Lower leg skin (tissue), 4 donors: ENCODE measurements around the gene GRAP2. TPM values are rescaled to one million over a fixed set of nuclear protein-coding genes. Genes with fewer than 3 reads are reported as not detected.
"Not testable (repeated sequence)": the region's sequence is repeated elsewhere in the genome, so short reads cannot be mapped to it uniquely, and the experiment has no call there.

ENCODE experiments used
- DNase-seq, 2 donors: peaks; one replicate each; pipeline ENCODE4 v3.0.0-alpha.2; 2019; ENCODE audit warnings: low spot score in 2 of 2
- H3K4me3 ChIP-seq: fragments of 200-600 bp; sonication (generic); 2 replicates; pipeline ENCODE4 v1.5.1; 2017; ENCODE audit warnings: mild to moderate bottlenecking, low read depth; ENCODE audit not compliant: poor library complexity, severe bottlenecking
- POLR2A ChIP-seq, 2 donors: fragments of 450-650 bp; IDR thresholded peaks; one replicate each; pipeline ENCODE4 v1.6.1; 2016 to 2017; ENCODE audit warnings: antibody characterized with exemption in 2 of 2, mild to moderate bottlenecking in 1 of 2, moderate library complexity in 1 of 2
- WGBS, 2 donors: methylation state at CpG; one replicate each; pipeline ENCODE4 v1.1.5; 2018; 5-methylcytosine and 5-hydroxymethylcytosine counted together
- intact Hi-C: fragments of 100-400 bp; cut with DNase I; formaldehyde crosslinking; loops from one replicate; pipeline ENCODE4 v1.15.0; 2023; ENCODE audit warnings: low total_unique reads
- total RNA-seq, 4 donors: library from RNA; depleted of rRNA; stranded (reverse); fragments of >200 nt; gene quantifications; one replicate each; pipeline ENCODE4 v1.1.0, GENCODE V29; 2016
- TF ChIP-seq, protein P1 (sequence below), 3 donors: fragments of 450-650 bp; IDR thresholded peaks; one replicate each; pipeline ENCODE4 v1.5.1; 2016; ENCODE audit warnings: antibody characterized with exemption in 3 of 3, mild to moderate bottlenecking in 3 of 3, moderate library complexity in 2 of 3

Gene GRAP2
- total RNA-seq, 4 donors from 2014 or later, result 0.72 to 1.3 (median 0.96) TPM

DNA sequence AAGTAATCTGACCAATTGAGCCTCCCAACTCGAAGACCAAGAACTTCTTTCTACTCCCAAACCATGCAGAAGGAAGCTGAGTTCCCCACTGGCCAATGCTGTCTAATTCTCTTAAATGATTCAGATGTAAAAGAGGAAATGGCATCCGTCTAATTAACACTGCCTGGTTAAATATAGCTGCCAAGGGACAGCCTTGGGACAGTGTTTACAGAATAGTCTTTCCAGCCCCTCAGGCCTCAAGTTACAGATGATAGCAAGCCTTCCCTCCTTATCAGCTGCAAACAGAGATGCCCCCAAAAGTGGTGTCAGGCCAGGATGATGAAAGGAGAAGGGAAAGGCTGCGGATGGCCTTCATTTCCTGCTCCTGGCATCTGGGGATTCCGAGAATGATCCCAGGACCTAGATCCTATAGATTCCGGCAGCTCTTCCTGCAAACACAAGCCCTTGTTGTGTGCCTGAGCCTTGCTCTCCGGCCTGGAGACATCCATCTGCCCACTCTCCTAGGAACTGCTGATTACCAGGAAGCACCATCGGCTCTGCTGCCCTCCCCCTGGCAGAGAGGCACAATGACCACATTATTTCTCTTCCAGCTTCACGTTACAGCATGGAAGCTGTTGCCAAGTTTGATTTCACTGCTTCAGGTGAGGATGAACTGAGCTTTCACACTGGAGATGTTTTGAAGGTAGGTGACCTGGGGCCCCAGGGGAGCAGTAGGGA is 45.8 kb downstream of the GRAP2 start:
- TF ChIP-seq, protein P1, sequence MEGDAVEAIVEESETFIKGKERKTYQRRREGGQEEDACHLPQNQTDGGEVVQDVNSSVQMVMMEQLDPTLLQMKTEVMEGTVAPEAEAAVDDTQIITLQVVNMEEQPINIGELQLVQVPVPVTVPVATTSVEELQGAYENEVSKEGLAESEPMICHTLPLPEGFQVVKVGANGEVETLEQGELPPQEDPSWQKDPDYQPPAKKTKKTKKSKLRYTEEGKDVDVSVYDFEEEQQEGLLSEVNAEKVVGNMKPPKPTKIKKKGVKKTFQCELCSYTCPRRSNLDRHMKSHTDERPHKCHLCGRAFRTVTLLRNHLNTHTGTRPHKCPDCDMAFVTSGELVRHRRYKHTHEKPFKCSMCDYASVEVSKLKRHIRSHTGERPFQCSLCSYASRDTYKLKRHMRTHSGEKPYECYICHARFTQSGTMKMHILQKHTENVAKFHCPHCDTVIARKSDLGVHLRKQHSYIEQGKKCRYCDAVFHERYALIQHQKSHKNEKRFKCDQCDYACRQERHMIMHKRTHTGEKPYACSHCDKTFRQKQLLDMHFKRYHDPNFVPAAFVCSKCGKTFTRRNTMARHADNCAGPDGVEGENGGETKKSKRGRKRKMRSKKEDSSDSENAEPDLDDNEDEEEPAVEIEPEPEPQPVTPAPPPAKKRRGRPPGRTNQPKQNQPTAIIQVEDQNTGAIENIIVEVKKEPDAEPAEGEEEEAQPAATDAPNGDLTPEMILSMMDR (IDR thresholded peaks at IDR 0.05), result no peak
- no peak for TF ChIP-seq POLR2A (IDR thresholded peaks at IDR 0.05)
- intact Hi-C loops, result no loop called here

DNA sequence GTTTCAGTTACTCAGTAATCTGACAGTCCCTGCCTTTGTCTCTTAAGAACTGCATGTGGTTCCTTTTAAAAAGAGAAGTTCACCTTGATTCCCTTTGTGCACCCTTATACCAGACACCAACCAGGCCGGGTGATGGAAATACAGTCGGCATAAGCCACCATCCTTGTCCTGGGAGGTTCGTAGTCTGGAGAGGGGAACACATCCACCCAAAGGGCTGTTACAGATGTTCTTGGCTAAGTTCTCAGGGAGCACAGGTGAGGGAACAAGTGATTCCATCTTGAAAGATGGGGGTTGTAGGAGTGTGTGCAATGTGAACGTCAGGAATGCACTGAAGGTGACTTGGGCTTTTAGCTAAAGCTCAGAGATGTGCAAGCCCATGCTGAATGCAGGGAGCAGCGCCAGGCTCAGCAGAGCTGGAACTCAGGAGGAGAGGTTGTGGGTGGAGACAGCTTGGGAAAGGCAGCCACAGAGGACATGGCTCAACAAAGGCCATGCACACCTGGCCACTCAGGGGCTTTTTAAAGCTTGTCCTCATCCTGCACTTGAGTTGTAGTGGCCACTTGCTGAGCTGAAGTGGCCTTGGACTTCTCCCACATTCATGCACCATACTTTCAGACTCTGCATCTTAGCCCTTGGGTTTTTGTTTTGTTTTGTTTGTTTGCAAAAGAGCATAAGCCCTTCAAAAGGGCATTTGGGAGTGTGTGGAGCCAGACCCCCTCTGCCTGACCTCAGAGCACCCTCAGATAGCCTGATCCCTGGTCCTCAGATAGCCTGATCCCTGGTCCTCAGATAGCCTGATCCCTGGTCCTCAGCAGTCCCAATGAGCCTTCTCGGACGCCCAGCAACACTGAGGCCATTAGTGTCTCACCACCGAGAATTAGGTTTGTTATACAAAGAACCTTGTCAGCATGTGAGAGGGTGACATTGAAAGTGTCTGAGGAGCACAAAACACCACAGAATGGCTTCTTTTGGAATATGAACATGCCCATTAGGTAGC is 46.6 kb downstream of the GRAP2 start:
- intact Hi-C loops, result no loop called here
- WGBS, 2 donors, result 86% methylated on average over 8 of the region's 8 CpGs
- TF ChIP-seq, protein P1 (IDR thresholded peaks at IDR 0.05), result no peak
- TF ChIP-seq POLR2A (IDR thresholded peaks at IDR 0.05), result no peak
- no peak for DNase-seq
- H3K4me3 ChIP-seq, result no peak overlapping the region

More for the DNA sequence above, 45.8 kb downstream of the GRAP2 start:
- WGBS, 2 donors, result 59 to 60% methylated on average over 8 of the region's 8 CpGs
- H3K4me3 ChIP-seq, result no peak overlapping the region
- no peak for DNase-seq

DNA sequence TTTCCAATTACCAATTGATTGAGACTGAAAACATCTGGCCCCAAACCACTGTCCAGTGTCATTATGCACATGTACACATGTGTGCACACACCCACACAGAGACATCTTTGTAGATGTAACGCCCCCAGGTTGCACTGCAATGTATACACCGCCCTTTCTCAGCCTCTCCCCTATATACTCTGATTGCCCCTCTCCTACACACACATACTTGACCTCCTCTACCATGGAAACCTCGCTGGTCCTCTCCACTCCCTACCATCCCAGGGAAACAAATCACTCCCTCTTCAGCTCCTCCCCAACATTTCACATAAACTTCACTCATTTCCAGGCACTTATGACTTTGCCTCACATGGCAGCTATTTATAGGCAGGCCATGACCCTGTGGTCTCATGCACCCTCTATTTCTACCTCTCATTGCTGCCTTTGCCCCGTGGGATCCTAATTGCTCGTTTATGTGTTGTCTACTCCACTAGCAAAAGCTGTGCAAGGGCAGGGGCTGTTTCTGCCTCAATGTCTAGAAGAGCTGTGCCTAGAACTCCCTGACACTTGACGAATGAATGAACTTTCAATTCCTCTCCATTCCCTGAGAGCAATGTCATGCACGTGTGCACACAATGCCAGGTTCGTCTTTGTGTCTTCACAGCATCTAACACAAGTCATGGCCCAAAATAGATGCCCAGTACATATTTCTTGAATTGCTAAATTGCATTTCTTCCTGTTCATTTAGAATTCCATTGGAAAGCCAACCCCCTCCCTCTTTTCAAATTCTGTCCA is 49.3 kb downstream of the GRAP2 start:
- intact Hi-C loops, result no loop called here
- H3K4me3 ChIP-seq, result no peak overlapping the region
- WGBS, 2 donors, result 78 to 88% methylated on average over 8 of the region's 8 CpGs
- DNase-seq, result no peak
- TF ChIP-seq POLR2A (IDR thresholded peaks at IDR 0.05), result no peak
- TF ChIP-seq, protein P1 (IDR thresholded peaks at IDR 0.05), result no peak

DNA sequence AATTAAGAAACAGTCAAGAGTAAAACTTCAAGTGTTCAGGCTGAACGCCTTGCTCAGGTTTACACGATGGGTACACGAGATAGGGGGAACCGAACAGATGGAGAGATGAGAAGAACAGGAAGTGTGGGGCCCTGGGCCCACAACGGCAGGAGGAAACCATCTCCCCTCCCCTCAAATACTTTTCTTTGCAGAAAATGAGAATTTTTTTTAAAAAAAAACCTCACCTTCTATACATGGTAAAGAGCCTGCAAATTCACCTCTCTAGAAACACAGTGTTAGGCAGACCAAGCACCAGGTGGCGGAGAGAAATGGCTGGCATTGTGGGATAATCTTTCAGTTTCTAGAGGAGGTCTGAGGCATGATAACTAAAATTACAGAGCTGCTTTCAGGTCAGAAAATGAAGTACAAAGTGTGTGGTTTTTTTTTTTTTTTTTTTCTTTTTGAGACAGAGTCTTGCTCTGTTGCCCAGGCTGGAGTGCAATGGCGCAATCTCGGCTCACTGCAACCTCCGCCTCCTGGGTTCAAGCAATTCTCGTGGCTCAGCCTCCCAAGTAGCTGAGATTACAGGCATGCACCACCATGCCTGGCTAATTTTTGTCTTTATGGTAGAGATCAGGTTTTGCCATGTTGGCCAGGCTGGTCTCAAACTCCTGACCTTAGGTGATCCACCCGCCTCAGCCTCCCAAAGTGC is 50.9 kb downstream of the GRAP2 start:
- H3K4me3 ChIP-seq, DNase-seq, intact Hi-C loops: not testable (repeated sequence)
- 76 to 79% methylated on average over 11 of the region's 11 CpGs for WGBS, 2 donors

DNA sequence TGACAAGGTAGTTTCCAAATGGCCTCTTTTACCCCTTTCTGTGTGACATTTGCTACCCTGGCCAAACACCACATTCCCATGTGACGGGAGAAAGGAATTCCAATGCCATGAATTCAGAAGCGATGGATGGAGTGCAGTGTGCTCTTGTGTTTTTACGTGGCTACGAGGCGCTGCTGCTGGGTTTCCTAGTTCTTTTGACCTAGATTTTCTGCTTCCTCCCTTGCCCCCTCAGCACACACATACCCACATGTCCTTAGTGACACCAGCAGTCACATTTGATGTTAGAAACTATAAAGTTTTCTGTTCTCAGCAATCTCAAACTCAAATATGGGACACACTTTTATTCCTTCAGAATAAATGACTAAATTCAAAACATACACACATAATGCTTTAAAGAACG is 51.5 kb downstream of the GRAP2 start:
- H3K4me3 ChIP-seq, result no peak overlapping the region
- no peak for TF ChIP-seq POLR2A (IDR thresholded peaks at IDR 0.05)
- TF ChIP-seq, protein P1 (IDR thresholded peaks at IDR 0.05), result no peak
- 79 to 85% methylated on average over 6 of the region's 6 CpGs for WGBS, 2 donors
- intact Hi-C loops, result no loop called here
- no peak for DNase-seq
